Coronary artery (tissue), 2 donors: ENCODE measurements around the gene GABBR2.

Source experiments
- DNase-seq: peaks from one replicate; pipeline ENCODE4 v3.0.0-alpha.2; 2017; ENCODE audit warnings: low spot score
- H3K27ac ChIP-seq, 2 donors: fragments of 200-600 bp; sonication (generic); one replicate each; pipeline ENCODE4 v1.5.1; 2016 to 2019
- H3K4me3 ChIP-seq: fragments of 200-600 bp; sonication (generic); 2 replicates; pipeline ENCODE4 v1.5.1; 2016; ENCODE audit warnings: mild to moderate bottlenecking, moderate library complexity
- TF ChIP-seq, protein P1 (sequence below): fragments of 200-600 bp; sonication (generic); IDR thresholded peaks from one replicate; pipeline ENCODE4 v1.5.1; 2019; ENCODE audit warnings: antibody characterized with exemption

The GABBR2 gene

GRCh38 chr9:98532147-98532546 is 176.6 kb downstream of the GABBR2 start:
- Histone ChIP-seq H3K27ac (no peak overlapping the region), H3K4me3 (no peak overlapping the region)
- DNase-seq = no peak
- TF ChIP-seq, protein P1, sequence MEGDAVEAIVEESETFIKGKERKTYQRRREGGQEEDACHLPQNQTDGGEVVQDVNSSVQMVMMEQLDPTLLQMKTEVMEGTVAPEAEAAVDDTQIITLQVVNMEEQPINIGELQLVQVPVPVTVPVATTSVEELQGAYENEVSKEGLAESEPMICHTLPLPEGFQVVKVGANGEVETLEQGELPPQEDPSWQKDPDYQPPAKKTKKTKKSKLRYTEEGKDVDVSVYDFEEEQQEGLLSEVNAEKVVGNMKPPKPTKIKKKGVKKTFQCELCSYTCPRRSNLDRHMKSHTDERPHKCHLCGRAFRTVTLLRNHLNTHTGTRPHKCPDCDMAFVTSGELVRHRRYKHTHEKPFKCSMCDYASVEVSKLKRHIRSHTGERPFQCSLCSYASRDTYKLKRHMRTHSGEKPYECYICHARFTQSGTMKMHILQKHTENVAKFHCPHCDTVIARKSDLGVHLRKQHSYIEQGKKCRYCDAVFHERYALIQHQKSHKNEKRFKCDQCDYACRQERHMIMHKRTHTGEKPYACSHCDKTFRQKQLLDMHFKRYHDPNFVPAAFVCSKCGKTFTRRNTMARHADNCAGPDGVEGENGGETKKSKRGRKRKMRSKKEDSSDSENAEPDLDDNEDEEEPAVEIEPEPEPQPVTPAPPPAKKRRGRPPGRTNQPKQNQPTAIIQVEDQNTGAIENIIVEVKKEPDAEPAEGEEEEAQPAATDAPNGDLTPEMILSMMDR = no peak

DNA sequence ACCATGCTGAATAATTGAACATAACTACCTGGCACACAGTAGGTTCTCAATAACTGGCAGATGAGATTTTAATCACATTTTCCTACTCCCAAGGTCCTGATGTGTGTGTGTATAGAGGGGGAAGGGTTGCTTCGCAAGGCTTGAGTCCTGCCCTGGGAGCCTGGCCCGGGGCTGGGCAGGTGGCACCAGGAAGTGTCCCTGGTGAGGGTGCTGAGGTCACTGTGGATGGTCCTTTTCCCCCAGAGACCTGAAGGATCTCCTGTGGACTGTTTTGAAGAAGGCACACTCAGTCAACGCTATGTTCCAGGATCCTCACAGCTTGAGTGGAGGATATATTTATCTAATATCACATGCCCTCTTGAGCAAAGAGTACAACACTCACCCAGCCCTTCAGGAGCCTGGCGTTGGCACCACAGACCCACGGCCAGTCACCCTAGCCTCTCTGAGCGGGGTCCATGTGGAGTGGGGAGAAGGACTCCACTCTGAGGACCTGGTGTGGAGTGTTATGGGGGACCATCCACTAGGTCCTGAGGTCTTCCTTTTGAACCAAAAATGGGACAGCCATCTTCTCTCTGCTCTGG is 177.8 kb downstream of the GABBR2 start:
- no peak for DNase-seq
- Histone ChIP-seq H3K4me3 (no peak overlapping the region), H3K27ac (no peak overlapping the region)
- TF ChIP-seq, protein P1 = no peak

GRCh38 chr9:98530275-98530674 is 178.5 kb downstream of the GABBR2 start:
- no peak for DNase-seq
- no peak overlapping the region for H3K4me3 ChIP-seq
- no peak overlapping the region for H3K27ac ChIP-seq
- TF ChIP-seq, protein P1 = no peak

GRCh38 chr9:98529841-98530240 is 178.9 kb downstream of the GABBR2 start:
- Histone ChIP-seq H3K4me3 (no peak overlapping the region), H3K27ac (no peak overlapping the region)
- TF ChIP-seq, protein P1 = no peak
- DNase-seq = no peak

DNA sequence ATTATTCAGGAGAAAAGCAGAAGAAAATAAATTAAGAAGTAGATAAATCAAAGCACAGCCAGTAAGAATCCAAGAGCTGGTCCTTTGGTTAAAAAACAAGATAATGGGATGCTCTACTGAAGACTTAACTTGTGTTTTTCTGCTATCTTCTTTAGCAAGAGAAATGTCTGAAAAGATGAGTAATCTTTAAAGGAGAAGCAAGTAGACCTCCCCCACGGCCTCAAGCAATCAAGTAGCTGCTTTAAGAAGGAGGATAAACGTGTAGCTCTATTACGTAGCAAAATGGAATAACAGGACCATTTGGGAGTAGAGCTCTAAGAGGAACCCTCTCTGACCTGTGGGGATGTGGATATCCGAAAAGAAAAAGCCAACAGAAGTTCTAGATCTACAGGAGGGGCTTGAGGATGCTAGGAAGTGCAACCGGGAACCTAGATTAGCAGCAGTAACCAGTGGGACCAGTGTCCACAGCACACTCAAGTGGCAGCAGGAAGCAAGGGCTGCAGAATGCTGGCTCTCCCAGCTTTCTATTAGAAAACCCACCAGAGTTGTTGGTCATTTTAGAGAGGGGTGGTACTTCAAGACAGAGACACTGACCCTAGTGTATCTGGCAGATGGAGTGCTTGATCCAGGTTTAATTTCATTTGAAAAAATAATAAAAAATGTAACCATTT is 185.4 kb downstream of the GABBR2 start:
- Histone ChIP-seq H3K4me3 (no peak overlapping the region), H3K27ac (no peak overlapping the region)
- no peak for DNase-seq
- TF ChIP-seq, protein P1 = no peak

DNA sequence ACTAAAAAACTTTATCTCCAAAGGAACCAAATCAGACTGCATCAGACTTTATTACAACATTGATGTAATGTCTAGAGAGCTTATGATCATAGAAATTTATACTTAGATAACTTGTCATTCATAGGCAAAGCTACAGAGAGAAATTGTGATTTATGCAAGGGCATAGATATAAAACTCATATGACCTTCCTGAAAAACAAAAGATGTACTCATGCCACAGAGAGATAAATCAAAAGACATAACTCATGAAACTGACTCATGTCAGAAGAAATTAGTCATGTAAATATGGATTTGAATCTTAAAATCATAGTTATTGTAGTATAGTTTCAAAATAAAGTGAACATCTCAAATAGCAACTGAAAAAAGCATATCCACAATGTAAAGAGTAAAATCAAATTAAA is 186.2 kb downstream of the GABBR2 start:
- DNase-seq = no peak
- TF ChIP-seq, protein P1 = no peak
- Histone ChIP-seq H3K27ac (no peak overlapping the region), H3K4me3 (no peak overlapping the region)

DNA sequence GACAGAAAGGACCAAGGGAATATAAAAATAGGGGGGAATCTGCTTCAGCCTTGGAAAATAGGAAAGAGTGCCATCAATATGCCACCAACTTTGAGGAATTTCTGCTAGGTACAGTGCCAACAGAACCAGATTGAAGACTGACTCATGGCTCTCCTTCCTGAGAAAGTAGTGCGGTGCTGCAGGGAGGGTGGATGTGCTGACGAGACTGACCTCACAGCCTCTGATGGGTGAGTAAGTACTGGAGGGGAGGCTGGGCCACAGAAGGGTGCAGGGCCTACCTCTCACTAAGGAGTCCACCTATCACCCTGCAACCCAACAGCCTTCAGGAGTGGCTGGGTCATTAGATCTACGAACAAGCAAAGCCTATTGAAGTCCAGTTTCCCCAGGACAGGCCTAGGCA is 187.6 kb downstream of the GABBR2 start:
- TF ChIP-seq, protein P1 = no peak
- no peak overlapping the region for H3K4me3 ChIP-seq
- DNase-seq = no peak
- no peak overlapping the region for H3K27ac ChIP-seq
